H9 (cell line): Measurements from ENCODE around the gene CEP128. TPM values are rescaled to one million over a fixed set of nuclear protein-coding genes. Genes with fewer than 3 reads are reported as not detected.

Experiments
- DNase-seq: peaks from one replicate; pipeline ENCODE4 v3.0.0-alpha.2; 2017
- H2AFZ ChIP-seq: one replicate; pipeline ENCODE4 v1.6.1; 2013; ENCODE audit warnings: mild to moderate bottlenecking, low read length, control low read depth, moderate library complexity
- H2AK5ac ChIP-seq: 2 replicates; pipeline ENCODE4 v1.6.1; 2013; ENCODE audit warnings: low read length, control low read depth, mixed read lengths; ENCODE audit not compliant: insufficient read length
- H2BK120ac ChIP-seq: one replicate; pipeline ENCODE4 v1.6.1; 2013; ENCODE audit warnings: low read depth, mild to moderate bottlenecking, low read length, control low read depth, inconsistent platforms; ENCODE audit not compliant: poor library complexity, severe bottlenecking
- H2BK12ac ChIP-seq: 2 replicates; pipeline ENCODE4 v1.6.1; 2013; ENCODE audit warnings: low read length, control low read depth, mixed read lengths, low read depth; ENCODE audit not compliant: insufficient read length
- H2BK15ac ChIP-seq: 2 replicates; pipeline ENCODE4 v1.6.1; 2013; ENCODE audit warnings: low read depth, low read length, control low read depth
- H2BK20ac ChIP-seq: one replicate; pipeline ENCODE4 v1.6.1; 2013; ENCODE audit warnings: low read depth, mild to moderate bottlenecking, low read length, control low read depth, inconsistent platforms; ENCODE audit not compliant: poor library complexity, severe bottlenecking
- H2BK5ac ChIP-seq: 2 replicates; pipeline ENCODE4 v1.6.1; 2013; ENCODE audit warnings: low read length, control low read depth, mixed read lengths; ENCODE audit not compliant: insufficient read length
- H3K14ac ChIP-seq: 2 replicates; pipeline ENCODE4 v1.6.1; 2013; ENCODE audit warnings: low read length, control low read depth; ENCODE audit not compliant: insufficient read depth
- H3K18ac ChIP-seq: 2 replicates; pipeline ENCODE4 v1.6.1; 2013; ENCODE audit warnings: low read depth, mild to moderate bottlenecking, mixed read lengths, low read length, control low read depth; ENCODE audit not compliant: insufficient read length
- H3K23ac ChIP-seq: 2 replicates; pipeline ENCODE4 v1.6.1; 2013; ENCODE audit warnings: low read length, control low read depth, mixed read lengths, low read depth; ENCODE audit not compliant: insufficient read length
- H3K23me2 ChIP-seq: 2 replicates; pipeline ENCODE4 v1.6.1; 2013; ENCODE audit warnings: low read depth, mild to moderate bottlenecking, mixed read lengths, low read length, control low read depth; ENCODE audit not compliant: insufficient read length, poor library complexity, severe bottlenecking
- H3K27ac ChIP-seq: 2 replicates; pipeline ENCODE4 v1.5.1; 2013; ENCODE audit warnings: low read length, control low read depth, mixed read lengths, low read depth; ENCODE audit not compliant: insufficient read length
- H3K27me3 ChIP-seq: 2 replicates; pipeline ENCODE4 v1.6.1; 2013; ENCODE audit warnings: low read length, control low read depth, inconsistent platforms; ENCODE audit not compliant: insufficient read depth
- H3K4ac ChIP-seq: 2 replicates; pipeline ENCODE4 v1.6.1; 2013; ENCODE audit warnings: low read depth, mild to moderate bottlenecking, control low read depth, inconsistent platforms, low read length, moderate library complexity
- H3K4me1 ChIP-seq: 2 replicates; pipeline ENCODE4 v1.6.1; 2013; ENCODE audit warnings: low read length, control low read depth, inconsistent platforms; ENCODE audit not compliant: insufficient read depth
- H3K4me2 ChIP-seq: 2 replicates; pipeline ENCODE4 v1.6.1; 2013; ENCODE audit warnings: low read length, control low read depth, mixed read lengths; ENCODE audit not compliant: insufficient read length, insufficient read depth
- H3K56ac ChIP-seq: 2 replicates; pipeline ENCODE4 v1.6.1; 2013; ENCODE audit warnings: low read depth, mild to moderate bottlenecking, mixed read lengths, low read length, control low read depth; ENCODE audit not compliant: insufficient read length
- H3K79me1 ChIP-seq: 2 replicates; pipeline ENCODE4 v1.6.1; 2013; ENCODE audit warnings: low read depth, mild to moderate bottlenecking, moderate library complexity, low read length, control low read depth, inconsistent platforms; ENCODE audit not compliant: insufficient read depth, poor library complexity, severe bottlenecking
- H3K79me2 ChIP-seq: 2 replicates; pipeline ENCODE4 v1.6.1; 2013; ENCODE audit warnings: low read length, control low read depth, inconsistent platforms; ENCODE audit not compliant: insufficient read depth
- H3K9ac ChIP-seq: 2 replicates; pipeline ENCODE4 v1.6.1; 2013; ENCODE audit warnings: low read length, control low read depth, mixed read lengths; ENCODE audit not compliant: insufficient read length; ENCODE audit errors: extremely low read depth
- H3K9me3 ChIP-seq: one replicate; pipeline ENCODE4 v1.6.1; 2013; ENCODE audit warnings: low read depth, low read length, inconsistent platforms; ENCODE audit not compliant: control insufficient read depth
- H3T11ph ChIP-seq: one replicate; pipeline ENCODE4 v1.6.1; 2013; ENCODE audit warnings: mild to moderate bottlenecking, low read length, control low read depth, inconsistent platforms
- H4K20me1 ChIP-seq: one replicate; pipeline ENCODE4 v1.6.1; 2013; ENCODE audit not compliant: control insufficient read depth, insufficient read length, insufficient read depth
- H4K5ac ChIP-seq: 2 replicates; pipeline ENCODE4 v1.6.1; 2013; ENCODE audit warnings: low read depth, mild to moderate bottlenecking, mixed read lengths, low read length, control low read depth; ENCODE audit not compliant: insufficient read length
- H4K8ac ChIP-seq: replicated peaks from 2 replicates; pipeline ENCODE4 v1.6.1; 2013; ENCODE audit warnings: low read length, control low read depth, mixed read lengths, low read depth; ENCODE audit not compliant: insufficient read length
- H4K91ac ChIP-seq: 2 replicates; pipeline ENCODE4 v1.6.1; 2013; ENCODE audit warnings: low read depth, mild to moderate bottlenecking, moderate library complexity, mixed read lengths, low read length, control low read depth; ENCODE audit not compliant: insufficient read length
- H3K27ac Mint-ChIP-seq, 3 experiments: 2 replicates in 2 of 3; 3 replicates in 1 of 3; pipeline ENCODE4 v1.8.0; 2020 to 2021; ENCODE audit warnings: mixed read lengths in 3 of 3, mild to moderate bottlenecking in 1 of 3, moderate library complexity in 1 of 3
- H3K27me3 Mint-ChIP-seq: 2 replicates; pipeline ENCODE4 v1.8.0; 2021; ENCODE audit warnings: low read depth, mild to moderate bottlenecking, moderate library complexity, mixed read lengths
- H3K36me3 Mint-ChIP-seq, 3 experiments: 2 replicates in 2 of 3; 3 replicates in 1 of 3; pipeline ENCODE4 v1.8.0; 2020 to 2021; ENCODE audit warnings: low read depth in 3 of 3, mixed read lengths in 3 of 3; ENCODE audit not compliant: insufficient read depth in 1 of 3
- H3K4me1 Mint-ChIP-seq, 2 experiments: 2 replicates each; pipeline ENCODE4 v1.8.0; 2020; ENCODE audit warnings: mixed read lengths in 2 of 2
- H3K4me3 Mint-ChIP-seq, 2 experiments: 2 replicates in 1 of 2; 3 replicates in 1 of 2; pipeline ENCODE4 v1.8.0; 2020 to 2021; ENCODE audit warnings: mild to moderate bottlenecking in 2 of 2, mixed read lengths in 2 of 2, moderate library complexity in 1 of 2
- H3K9me3 Mint-ChIP-seq, 2 experiments: 2 replicates in 1 of 2; 3 replicates in 1 of 2; pipeline ENCODE4 v1.8.0; 2020; ENCODE audit warnings: mild to moderate bottlenecking in 2 of 2, mixed read lengths in 2 of 2, moderate library complexity in 1 of 2
- WGBS: extraction: QIAGEN DNeasy Blood & Tissue Kit; methylation state at CpG from one replicate; pipeline ENCODE4 v1.1.7; 2013; ENCODE audit warnings: missing lambda C conversion rate, low lambda C conversion rate, mixed read lengths; ENCODE audit not compliant: insufficient read length; ENCODE audit errors: extremely low coverage; 5-methylcytosine and 5-hydroxymethylcytosine counted together
- total RNA-seq: library from RNA; stranded (reverse); gene quantifications from 2 replicates; pipeline ENCODE4 v1.2.1, GENCODE V29; 2021
- TF ChIP-seq, protein P1 (sequence below): fragments of 200-600 bp; sonication (generic); conservative IDR thresholded peaks from 3 replicates; pipeline ENCODE4 v1.8.0; 2021; ENCODE audit warnings: antibody characterized with exemption, mild to moderate bottlenecking

Gene CEP128
- total RNA-seq, 1 experiment from 2014 or later, result 16.3 TPM

DNA sequence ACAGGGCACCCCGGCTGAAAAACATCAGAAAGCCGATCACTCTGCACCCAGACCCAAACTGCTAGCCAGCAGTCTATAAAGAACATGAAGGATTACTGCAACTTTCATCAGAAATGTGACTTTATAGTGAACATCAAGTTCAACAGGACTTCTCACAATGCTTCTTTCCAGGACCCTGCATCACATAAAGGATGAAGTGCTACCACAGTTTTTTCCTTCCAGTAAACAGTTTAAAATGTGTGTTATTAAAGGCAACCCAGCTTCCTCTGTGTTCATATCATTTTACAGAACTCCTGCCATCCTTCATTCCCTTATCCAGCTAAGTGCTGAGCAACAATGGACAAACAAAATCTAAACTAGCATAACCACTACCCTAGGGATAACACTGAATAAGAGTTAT is 449.9 kb downstream of the CEP128 start:
- DNase-seq, result no peak
- Histone ChIP-seq H2BK15ac (no peak overlapping the region), H4K5ac (no peak overlapping the region), H3K4me1 (no peaks in the 10 kb centered on the region; the same call in 1 of the 2 replicates), H3K27ac (no peak overlapping the region), H2AK5ac (no peak overlapping the region), H3K79me1 (no peaks in the 10 kb centered on the region), H3K14ac (no peak overlapping the region), H4K8ac (no peak overlapping the region), H3K9ac (no peak overlapping the region), H3K23ac (no peak overlapping the region), H2BK12ac (no peak overlapping the region), H3K56ac (no peak overlapping the region), H2BK20ac (no peak overlapping the region), H3K27me3 (no peaks in the 10 kb centered on the region), H3K4ac (no peak overlapping the region), H3K18ac (no peak overlapping the region), H3K9me3 (no peaks in the 10 kb centered on the region), H4K20me1 (no peaks in the 10 kb centered on the region), H2AFZ (no peak overlapping the region), H3K79me2 (no peaks in the 10 kb centered on the region), H2BK5ac (no peak overlapping the region), H3T11ph (no peak overlapping the region), H3K23me2 (no peaks in the 10 kb centered on the region), H4K91ac (no peak overlapping the region), H3K4me2 (no peak overlapping the region), H2BK120ac (no peak overlapping the region)
- H3K36me3 Mint-ChIP-seq, result no peaks in the 10 kb centered on the region
- no CpG with 5 or more reads among the region's 2 CpGs for WGBS
- H3K4me3 Mint-ChIP-seq, result no peak overlapping the region
- TF ChIP-seq, protein P1, sequence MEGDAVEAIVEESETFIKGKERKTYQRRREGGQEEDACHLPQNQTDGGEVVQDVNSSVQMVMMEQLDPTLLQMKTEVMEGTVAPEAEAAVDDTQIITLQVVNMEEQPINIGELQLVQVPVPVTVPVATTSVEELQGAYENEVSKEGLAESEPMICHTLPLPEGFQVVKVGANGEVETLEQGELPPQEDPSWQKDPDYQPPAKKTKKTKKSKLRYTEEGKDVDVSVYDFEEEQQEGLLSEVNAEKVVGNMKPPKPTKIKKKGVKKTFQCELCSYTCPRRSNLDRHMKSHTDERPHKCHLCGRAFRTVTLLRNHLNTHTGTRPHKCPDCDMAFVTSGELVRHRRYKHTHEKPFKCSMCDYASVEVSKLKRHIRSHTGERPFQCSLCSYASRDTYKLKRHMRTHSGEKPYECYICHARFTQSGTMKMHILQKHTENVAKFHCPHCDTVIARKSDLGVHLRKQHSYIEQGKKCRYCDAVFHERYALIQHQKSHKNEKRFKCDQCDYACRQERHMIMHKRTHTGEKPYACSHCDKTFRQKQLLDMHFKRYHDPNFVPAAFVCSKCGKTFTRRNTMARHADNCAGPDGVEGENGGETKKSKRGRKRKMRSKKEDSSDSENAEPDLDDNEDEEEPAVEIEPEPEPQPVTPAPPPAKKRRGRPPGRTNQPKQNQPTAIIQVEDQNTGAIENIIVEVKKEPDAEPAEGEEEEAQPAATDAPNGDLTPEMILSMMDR, result no peak
- peaks cover 10 to 17% of the 10 kb centered on the region in 2 experiments for H3K4me1 Mint-ChIP-seq
- no peak overlapping the region for H3K27ac Mint-ChIP-seq
- H3K9me3 Mint-ChIP-seq, result peaks cover 4 to 6% of the 10 kb centered on the region in 2 experiments; a peak in 2 of 5 replicates
- no peaks in the 10 kb centered on the region; the same call in 1 of the 2 replicates for H3K27me3 Mint-ChIP-seq
